HL-60 (cell line): ENCODE measurements around the gene YY2.
A peak's percentile ranks its signal among the peaks of the same experiment; 100 is the strongest.

Experiments
- DNase-seq, 2 experiments: peaks; one replicate each; pipeline ENCODE4 v3.0.0-alpha.2; 2010 to 2020; ENCODE audit warnings: low read depth in 1 of 2, low spot score in 1 of 2
- H3K27ac ChIP-seq: fragments of 250-450 bp; sonication (Bioruptor Pico); replicated peaks from 2 replicates; pipeline ENCODE4 v1.5.1; 2020; ENCODE audit warnings: mild to moderate bottlenecking, moderate library complexity
- H3K27me3 ChIP-seq: fragments of 250-450 bp; sonication (Bioruptor Pico); 2 replicates; pipeline ENCODE4 v1.5.1; 2021; ENCODE audit warnings: mild to moderate bottlenecking, moderate library complexity; ENCODE audit not compliant: insufficient read depth, poor library complexity, severe bottlenecking
- H3K4me3 ChIP-seq: replicated peaks from 2 replicates; pipeline ENCODE4 v1.5.1; 2011; ENCODE audit warnings: mild to moderate bottlenecking, control low read depth, low read length; ENCODE audit not compliant: insufficient read depth
- CTCF ChIP-seq: IDR thresholded peaks from one replicate; pipeline ENCODE4 v1.5.1; 2011; ENCODE audit warnings: low read length, control low read depth, inconsistent platforms; ENCODE audit not compliant: insufficient read depth
- GABPA ChIP-seq: IDR thresholded peaks from 2 replicates; pipeline ENCODE4 v1.6.1; 2012; ENCODE audit warnings: low read depth
- POLR2AphosphoS5 ChIP-seq: IDR thresholded peaks from 2 replicates; pipeline ENCODE4 v1.6.1; 2012; ENCODE audit warnings: low read depth
- REST ChIP-seq: IDR thresholded peaks from 2 replicates; pipeline ENCODE4 v1.6.1; 2012; ENCODE audit warnings: low read depth; ENCODE audit not compliant: insufficient replicate concordance
- SPI1 ChIP-seq: IDR thresholded peaks from 2 replicates; pipeline ENCODE4 v1.6.1; 2012; ENCODE audit warnings: low read depth, mild to moderate bottlenecking, borderline replicate concordance

The YY2 gene

GRCh38 chrX:21838937-21839333 is 16.9 kb upstream of the YY2 start:
- TF ChIP-seq SPI1 (no peak), REST (no peak), POLR2AphosphoS5 (no peak), GABPA (no peak), CTCF (no peak)
- no peak for DNase-seq
- Histone ChIP-seq H3K27ac (peak overlapping the region; percentile 88), H3K4me3 (peak overlapping the region; percentile 65), H3K27me3 (no peaks in the 10 kb centered on the region)

GRCh38 chrX:21839334-21840192 is 16.2 kb upstream of the YY2 start, which contains the start of gene MBTPS2:
Gene MBTPS2, plus strand, starts transcription at chrX:21839617. Its CDS starts 118 bp downstream, at chrX:21839735.
- TF ChIP-seq POLR2AphosphoS5: peak; percentile 74; the same call in 1 of the 2 replicates
- no peak for TF ChIP-seq CTCF
- TF ChIP-seq GABPA: peak; percentile 98
- TF ChIP-seq REST: peak; percentile 69
- TF ChIP-seq SPI1: no peak
- peak; percentile 55 to 86 for DNase-seq
- Histone ChIP-seq H3K4me3 (peak within 1 kb of the TSS; percentile 65), H3K27me3 (no peaks in the 10 kb centered on the region), H3K27ac (peak within 1 kb of the TSS; percentile 88)

GRCh38 chrX:21840193-21840545 is 15.6 kb upstream of the YY2 start:
- peak overlapping the region; percentile 88 for H3K27ac ChIP-seq
- no peaks in the 10 kb centered on the region for H3K27me3 ChIP-seq
- peak overlapping the region; percentile 65 for H3K4me3 ChIP-seq
- no peak for DNase-seq
- TF ChIP-seq SPI1 (no peak), CTCF (no peak), POLR2AphosphoS5 (no peak), REST (no peak), GABPA (no peak)
